ENCODE measurements around the gene CAVIN1. TPM values are rescaled to one million over a fixed set of nuclear protein-coding genes. Genes with fewer than 3 reads are reported as not detected.
A peak's percentile ranks its signal among the peaks of the same experiment; 100 is the strongest.
"Not testable (repeated sequence)": the region's sequence is repeated elsewhere in the genome, so short reads cannot be mapped to it uniquely, and the experiment has no call there.

CAVIN1 gene
- total RNA-seq, 2 donors from 2014 or later, result 214 to 220 TPM

- TF ChIP-seq POLR2A (IDR thresholded peaks at IDR 0.05), result no peak
- no peak for TF ChIP-seq POLR2AphosphoS5 (IDR thresholded peaks at IDR 0.05)
- TF ChIP-seq CTCF (IDR thresholded peaks at IDR 0.05), result no peak
- Histone ChIP-seq H3K4me1 (replicated peaks) (peaks cover 15% of the 10 kb centered on the region), H3K27ac (no peak overlapping the region)
Observed at GRCh38 chr17:42405076-42405475, 18.0 kb downstream of the CAVIN1 start.

GRCh38 chr17:42404326-42405055 is 18.6 kb downstream of the CAVIN1 start:
- Histone ChIP-seq H3K27me3 (replicated peaks; ENCODE audit: insufficient read depth) (no peaks in the 10 kb centered on the region), H3K27ac (no peak overlapping the region), H3K9me3 (no peaks in the 10 kb centered on the region), H3K36me3 (peaks cover 11 to 13% of the 10 kb centered on the region in 2 donors), H3K4me3 (no peak overlapping the region), H3K4me1 (replicated peaks) (peaks cover 10% of the 10 kb centered on the region)
- intact Hi-C loops (cut with DNase I), result no loop called here
- TF ChIP-seq POLR2A (IDR thresholded peaks at IDR 0.05) (no peak), POLR2AphosphoS5 (IDR thresholded peaks at IDR 0.05) (no peak), CTCF (IDR thresholded peaks at IDR 0.05) (no peak)
- WGBS, result 86% methylated on average over 63 of the region's 63 CpGs
- no peak for DNase-seq (ENCODE audit: low spot score)

More at GRCh38 chr17:42405076-42405475, 18.0 kb downstream of the CAVIN1 start:
- Histone ChIP-seq H3K36me3 (peaks cover 11 to 13% of the 10 kb centered on the region in 2 donors), H3K27me3 (replicated peaks; ENCODE audit: insufficient read depth) (no peaks in the 10 kb centered on the region), H3K9me3 (no peaks in the 10 kb centered on the region), H3K4me3 (no peak overlapping the region)
- 88% methylated on average over 35 of the region's 35 CpGs for WGBS
- no peak for DNase-seq (ENCODE audit: low spot score)
- intact Hi-C loops (cut with DNase I), result no loop called here

GRCh38 chr17:42403150-42403549 is 19.9 kb downstream of the CAVIN1 start:
- 71% methylated on average over 6 of the region's 6 CpGs for WGBS
- no peak for TF ChIP-seq POLR2A (IDR thresholded peaks at IDR 0.05)
- no peak for TF ChIP-seq POLR2AphosphoS5 (IDR thresholded peaks at IDR 0.05)
- TF ChIP-seq CTCF (IDR thresholded peaks at IDR 0.05), result peak in 1 of 4 experiments; percentile 11
- Histone ChIP-seq H3K27me3 (replicated peaks; ENCODE audit: insufficient read depth) (no peaks in the 10 kb centered on the region), H3K27ac (no peak overlapping the region), H3K9me3 (no peaks in the 10 kb centered on the region), H3K36me3 (peaks cover 11 to 13% of the 10 kb centered on the region in 2 donors), H3K4me1 (replicated peaks) (peaks cover 10% of the 10 kb centered on the region), H3K4me3 (no peak overlapping the region)
- DNase-seq (ENCODE audit: low spot score), result no peak
- intact Hi-C loops (cut with DNase I), result loop anchor here (2.0 kb wide), 1 partner anchor 80 kb away; no protein-coding TSS in a partner anchor

- peaks cover 6% of the 10 kb centered on the region for H3K4me1 ChIP-seq (replicated peaks)
- no peak overlapping the region for H3K4me3 ChIP-seq
- no peaks in the 10 kb centered on the region for H3K27me3 ChIP-seq (replicated peaks; ENCODE audit: insufficient read depth)
- H3K9me3 ChIP-seq, result no peaks in the 10 kb centered on the region
- H3K27ac ChIP-seq, result no peak overlapping the region
- intact Hi-C loops (cut with DNase I), result loop anchor here (2.0 kb wide), 1 partner anchor 79 kb away; no protein-coding TSS in a partner anchor
- DNase-seq (ENCODE audit: low spot score), result no peak
- TF ChIP-seq POLR2A (IDR thresholded peaks at IDR 0.05), result no peak
- H3K36me3 ChIP-seq, result peaks cover 11 to 13% of the 10 kb centered on the region in 2 donors
- WGBS, result 32% methylated on average over 3 of the region's 3 CpGs
Observed at GRCh38 chr17:42402117-42402516, 20.9 kb downstream of the CAVIN1 start.

- peaks cover 11 to 13% of the 10 kb centered on the region in 2 donors for H3K36me3 ChIP-seq
- H3K4me3 ChIP-seq; H3K27me3 ChIP-seq (replicated peaks; ENCODE audit: insufficient read depth); H3K9me3 ChIP-seq; DNase-seq (ENCODE audit: low spot score); intact Hi-C loops (cut with DNase I); H3K4me1 ChIP-seq (replicated peaks); H3K27ac ChIP-seq: not testable (repeated sequence)
- WGBS, result 83% methylated on average over 8 of the region's 8 CpGs
Observed at GRCh38 chr17:42400844-42401375, 22.1 kb downstream of the CAVIN1 start.
